ENCODE data around the gene FOXM1. TPM values are rescaled to one million over a fixed set of nuclear protein-coding genes. Genes with fewer than 3 reads are reported as not detected.

The FOXM1 gene
- total RNA-seq, 1 donor from 2014 or later = 12.7 TPM

DNA sequence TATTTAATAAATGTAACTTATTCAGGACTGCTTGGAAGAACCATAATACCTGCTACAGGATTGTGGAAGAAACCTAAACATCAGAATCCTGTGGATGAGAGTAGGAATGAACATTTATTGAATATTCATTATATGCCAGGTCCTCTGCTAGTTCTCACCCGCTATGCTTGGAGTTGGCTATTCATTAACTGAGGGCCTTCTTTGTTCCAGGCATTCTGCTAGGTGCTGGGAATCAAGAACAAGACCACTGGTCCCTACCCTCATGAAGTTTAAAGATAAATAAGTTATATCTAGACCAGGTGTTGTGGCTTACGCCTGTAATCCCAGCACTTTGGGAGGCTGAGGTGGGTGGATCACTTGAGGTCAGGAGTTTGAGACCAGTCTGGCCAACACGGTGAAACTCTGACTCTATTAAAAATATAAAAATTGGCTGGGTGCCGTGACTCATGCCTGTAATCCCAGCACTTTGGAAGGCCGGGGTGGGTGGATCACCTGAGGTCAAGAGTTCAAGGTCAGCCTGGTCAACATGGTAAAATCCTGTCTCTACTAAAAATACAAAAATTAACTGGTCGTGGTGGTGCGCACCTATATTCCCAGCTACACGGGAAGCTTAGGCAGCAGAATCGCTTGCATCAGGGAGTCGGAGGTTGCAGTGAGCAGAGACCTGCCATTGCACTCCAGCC lies 9.9 kb upstream of the FOXM1 start:
- Mint-ChIP-seq H3K9me3 (ENCODE audit: unreplicated experiment) (peaks cover 5% of the 10 kb centered on the region), H3K4me3 (ENCODE audit: unreplicated experiment) (no peak overlapping the region), H3K4me1 (ENCODE audit: low read depth, unreplicated experiment) (peaks cover 5% of the 10 kb centered on the region), H3K27ac (ENCODE audit: unreplicated experiment) (no peak overlapping the region), H3K36me3 (ENCODE audit: unreplicated experiment) (no peaks in the 10 kb centered on the region), H3K27me3 (ENCODE audit: unreplicated experiment) (peaks cover 8% of the 10 kb centered on the region)
- no peak for DNase-seq
- TF ChIP-seq, protein P1, sequence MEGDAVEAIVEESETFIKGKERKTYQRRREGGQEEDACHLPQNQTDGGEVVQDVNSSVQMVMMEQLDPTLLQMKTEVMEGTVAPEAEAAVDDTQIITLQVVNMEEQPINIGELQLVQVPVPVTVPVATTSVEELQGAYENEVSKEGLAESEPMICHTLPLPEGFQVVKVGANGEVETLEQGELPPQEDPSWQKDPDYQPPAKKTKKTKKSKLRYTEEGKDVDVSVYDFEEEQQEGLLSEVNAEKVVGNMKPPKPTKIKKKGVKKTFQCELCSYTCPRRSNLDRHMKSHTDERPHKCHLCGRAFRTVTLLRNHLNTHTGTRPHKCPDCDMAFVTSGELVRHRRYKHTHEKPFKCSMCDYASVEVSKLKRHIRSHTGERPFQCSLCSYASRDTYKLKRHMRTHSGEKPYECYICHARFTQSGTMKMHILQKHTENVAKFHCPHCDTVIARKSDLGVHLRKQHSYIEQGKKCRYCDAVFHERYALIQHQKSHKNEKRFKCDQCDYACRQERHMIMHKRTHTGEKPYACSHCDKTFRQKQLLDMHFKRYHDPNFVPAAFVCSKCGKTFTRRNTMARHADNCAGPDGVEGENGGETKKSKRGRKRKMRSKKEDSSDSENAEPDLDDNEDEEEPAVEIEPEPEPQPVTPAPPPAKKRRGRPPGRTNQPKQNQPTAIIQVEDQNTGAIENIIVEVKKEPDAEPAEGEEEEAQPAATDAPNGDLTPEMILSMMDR (IDR thresholded peaks at IDR 0.05; ENCODE audit: partially characterized antibody, unreplicated experiment) = no peak

DNA sequence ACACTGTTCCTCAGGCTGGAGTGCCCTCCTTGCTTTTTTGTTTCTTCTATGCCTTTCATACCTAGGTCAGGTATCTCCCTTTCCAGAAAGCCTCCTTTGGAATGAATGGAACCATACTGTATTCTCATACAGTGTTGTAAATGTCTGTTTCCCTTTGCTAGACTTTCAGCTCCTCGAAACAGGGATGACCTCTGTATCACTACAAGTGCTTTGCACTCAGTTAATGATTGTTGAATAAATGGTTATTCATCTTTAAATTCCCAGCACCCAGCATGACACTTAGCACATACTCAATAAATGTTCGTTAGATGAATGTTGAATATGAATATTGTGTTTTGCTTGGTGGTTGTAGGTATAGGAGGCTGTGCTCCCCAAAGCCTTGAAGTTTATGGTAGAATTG lies 7.8 kb upstream of the FOXM1 start:
- DNase-seq = no peak
- no peaks in the 10 kb centered on the region for H3K9me3 Mint-ChIP-seq (ENCODE audit: unreplicated experiment)
- H3K4me1 Mint-ChIP-seq (ENCODE audit: low read depth, unreplicated experiment) = peaks cover 2% of the 10 kb centered on the region
- peaks cover 2% of the 10 kb centered on the region for H3K27me3 Mint-ChIP-seq (ENCODE audit: unreplicated experiment)
- H3K4me3 Mint-ChIP-seq (ENCODE audit: unreplicated experiment) = no peak overlapping the region
- no peak overlapping the region for H3K27ac Mint-ChIP-seq (ENCODE audit: unreplicated experiment)
- H3K36me3 Mint-ChIP-seq (ENCODE audit: unreplicated experiment) = no peaks in the 10 kb centered on the region
- TF ChIP-seq, protein P1 (IDR thresholded peaks at IDR 0.05; ENCODE audit: partially characterized antibody, unreplicated experiment) = no peak

- peaks cover 9% of the 10 kb centered on the region for H3K4me1 Mint-ChIP-seq (ENCODE audit: low read depth, unreplicated experiment)
- H3K9me3 Mint-ChIP-seq (ENCODE audit: unreplicated experiment) = peaks cover 6% of the 10 kb centered on the region
Measured at GRCh38 chr12:2879853-2880252, 2.9 kb upstream of the FOXM1 start.

GRCh38 chr12:2877953-2878732 lies 1.2 kb upstream of the FOXM1 start:
- no peak for DNase-seq
- Mint-ChIP-seq H3K27me3 (ENCODE audit: unreplicated experiment) (no peaks in the 10 kb centered on the region), H3K4me1 (ENCODE audit: low read depth, unreplicated experiment) (peaks cover 9% of the 10 kb centered on the region), H3K27ac (ENCODE audit: unreplicated experiment) (peak overlapping the region; percentile 41), H3K9me3 (ENCODE audit: unreplicated experiment) (peaks cover 6% of the 10 kb centered on the region), H3K36me3 (ENCODE audit: unreplicated experiment) (no peaks in the 10 kb centered on the region), H3K4me3 (ENCODE audit: unreplicated experiment) (peak overlapping the region; percentile 98)
- TF ChIP-seq, protein P1 (IDR thresholded peaks at IDR 0.05; ENCODE audit: partially characterized antibody, unreplicated experiment) = no peak

More at GRCh38 chr12:2879853-2880252, 2.9 kb upstream of the FOXM1 start:
- Mint-ChIP-seq H3K27ac (ENCODE audit: unreplicated experiment) (no peak overlapping the region), H3K4me3 (ENCODE audit: unreplicated experiment) (no peak overlapping the region), H3K36me3 (ENCODE audit: unreplicated experiment) (no peaks in the 10 kb centered on the region), H3K27me3 (ENCODE audit: unreplicated experiment) (peaks cover 2% of the 10 kb centered on the region)
- no peak for DNase-seq
- TF ChIP-seq, protein P1 (IDR thresholded peaks at IDR 0.05; ENCODE audit: partially characterized antibody, unreplicated experiment) = no peak
